Measurements from ENCODE around the gene APPBP2.

DNA sequence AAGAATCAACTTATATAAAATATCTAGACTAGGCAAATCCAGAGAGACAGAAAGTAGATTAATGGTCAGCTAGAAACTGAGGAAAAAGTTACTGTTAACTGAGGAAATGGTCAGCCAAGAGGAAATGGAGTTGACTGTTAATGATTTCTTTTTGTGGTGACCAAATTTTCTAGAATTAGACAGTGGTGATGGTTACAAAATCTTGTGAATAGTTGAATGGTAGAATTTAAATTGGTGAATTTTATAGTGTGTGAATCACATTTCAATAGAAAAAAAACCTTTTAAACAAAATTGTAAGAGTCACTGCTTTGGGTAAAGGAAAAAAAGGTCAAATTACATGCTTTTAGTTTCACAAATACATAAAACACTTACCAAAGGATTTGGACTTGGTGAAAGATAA, 30.0 kb downstream of the APPBP2 start:
- TF ChIP-seq, protein P1, sequence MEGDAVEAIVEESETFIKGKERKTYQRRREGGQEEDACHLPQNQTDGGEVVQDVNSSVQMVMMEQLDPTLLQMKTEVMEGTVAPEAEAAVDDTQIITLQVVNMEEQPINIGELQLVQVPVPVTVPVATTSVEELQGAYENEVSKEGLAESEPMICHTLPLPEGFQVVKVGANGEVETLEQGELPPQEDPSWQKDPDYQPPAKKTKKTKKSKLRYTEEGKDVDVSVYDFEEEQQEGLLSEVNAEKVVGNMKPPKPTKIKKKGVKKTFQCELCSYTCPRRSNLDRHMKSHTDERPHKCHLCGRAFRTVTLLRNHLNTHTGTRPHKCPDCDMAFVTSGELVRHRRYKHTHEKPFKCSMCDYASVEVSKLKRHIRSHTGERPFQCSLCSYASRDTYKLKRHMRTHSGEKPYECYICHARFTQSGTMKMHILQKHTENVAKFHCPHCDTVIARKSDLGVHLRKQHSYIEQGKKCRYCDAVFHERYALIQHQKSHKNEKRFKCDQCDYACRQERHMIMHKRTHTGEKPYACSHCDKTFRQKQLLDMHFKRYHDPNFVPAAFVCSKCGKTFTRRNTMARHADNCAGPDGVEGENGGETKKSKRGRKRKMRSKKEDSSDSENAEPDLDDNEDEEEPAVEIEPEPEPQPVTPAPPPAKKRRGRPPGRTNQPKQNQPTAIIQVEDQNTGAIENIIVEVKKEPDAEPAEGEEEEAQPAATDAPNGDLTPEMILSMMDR (IDR thresholded peaks at IDR 0.05), result no peak
- no peak for TF ChIP-seq POLR2A (IDR thresholded peaks at IDR 0.05)
- no peak for TF ChIP-seq EP300 (IDR thresholded peaks at IDR 0.05)

Measured in tibial nerve (tissue), 4 donors.